ENCODE data around the gene GNPAT.

GNPAT gene

GRCh38 chr1:231240531-231240882, 505 bp upstream of the GNPAT start:
- no peak for FAIRE-seq
- no peak for DNase-seq (ENCODE audit: extremely low spot score, insufficient read length, low read depth)

DNA sequence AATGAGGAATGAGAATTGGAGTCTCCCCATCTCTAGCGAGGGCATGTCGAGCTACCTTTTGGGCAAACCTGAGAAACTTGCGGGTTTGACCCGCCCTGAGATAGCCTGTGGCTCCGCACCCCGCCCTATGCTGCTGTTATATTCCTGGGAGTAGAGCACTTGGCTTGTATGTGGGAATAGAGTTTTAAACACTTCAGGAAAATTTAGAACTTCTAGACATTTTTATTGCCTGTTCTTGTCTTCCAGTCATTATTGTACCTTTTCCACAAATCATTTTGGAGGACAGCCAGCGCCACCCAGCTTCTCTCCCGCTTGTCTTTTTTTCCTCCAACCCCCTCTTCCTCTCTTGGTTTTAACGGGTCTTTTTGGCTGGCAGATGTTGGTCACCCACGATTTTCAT, 738 bp downstream of the GNPAT start:
- no peak for DNase-seq (ENCODE audit: extremely low spot score, insufficient read length, low read depth)
- FAIRE-seq, result no peak

- no peak for FAIRE-seq
- DNase-seq (ENCODE audit: extremely low spot score, insufficient read length, low read depth), result no peak
Observed at GRCh38 chr1:231242516-231243198, 1.6 kb downstream of the GNPAT start.

GRCh38 chr1:231248778-231249177, 7.8 kb downstream of the GNPAT start:
- no peak for DNase-seq (ENCODE audit: extremely low spot score, insufficient read length, low read depth)
- no peak for FAIRE-seq

- DNase-seq (ENCODE audit: extremely low spot score, insufficient read length, low read depth) (no peak), FAIRE-seq (no peak)
Observed at GRCh38 chr1:231252336-231252735, 11.3 kb downstream of the GNPAT start.

- FAIRE-seq, result no peak
- no peak for DNase-seq (ENCODE audit: extremely low spot score, insufficient read length, low read depth)
Observed at GRCh38 chr1:231260351-231260750, 19.3 kb downstream of the GNPAT start.

- no peak for FAIRE-seq
- no peak for DNase-seq (ENCODE audit: extremely low spot score, insufficient read length, low read depth)
Observed at GRCh38 chr1:231264642-231265041, 23.6 kb downstream of the GNPAT start.

DNA sequence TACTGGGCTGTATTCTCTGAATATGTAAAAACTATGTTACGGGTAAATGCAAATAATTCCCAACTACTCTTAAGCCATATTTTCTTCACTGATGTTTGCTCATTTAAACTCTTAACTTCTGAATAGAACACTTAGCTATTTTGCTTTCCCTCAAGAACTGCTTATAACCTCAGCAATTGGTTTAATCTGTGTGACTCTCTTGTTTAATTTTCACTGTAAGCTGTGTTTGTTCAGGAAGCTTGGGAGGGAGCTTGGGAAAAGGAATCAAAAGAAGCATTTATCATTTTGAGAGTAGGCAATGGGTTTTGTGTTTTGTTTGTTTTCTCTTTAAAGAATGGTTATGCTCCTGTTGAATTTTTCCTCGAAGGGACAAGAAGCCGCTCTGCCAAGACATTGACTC, 24.4 kb downstream of the GNPAT start:
- FAIRE-seq (no peak), DNase-seq (ENCODE audit: extremely low spot score, insufficient read length, low read depth) (no peak)

DNA sequence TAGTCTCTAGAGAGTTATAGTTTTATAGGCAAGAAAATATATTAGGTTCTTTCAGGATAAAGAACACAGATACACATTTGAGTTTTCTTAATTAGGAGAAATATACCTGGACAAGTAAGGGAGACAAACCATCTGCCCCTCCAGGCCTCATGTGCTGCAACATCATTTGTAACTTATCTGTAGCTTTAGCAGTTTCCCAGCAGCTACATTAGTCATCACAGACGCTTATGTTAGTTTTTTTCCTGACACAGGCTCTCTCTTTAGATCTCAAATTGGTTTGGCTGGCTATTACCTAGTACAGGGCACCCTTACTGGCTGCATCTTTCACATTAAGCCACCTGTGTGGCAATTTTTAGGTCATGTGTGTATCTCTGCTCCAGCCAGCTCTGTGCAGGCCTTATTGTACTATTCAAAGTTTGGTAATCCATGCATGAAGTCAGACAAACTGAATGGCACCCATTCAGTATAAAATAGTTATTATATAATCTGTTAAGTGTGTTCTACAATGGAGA, 25.9 kb downstream of the GNPAT start:
- no peak for FAIRE-seq
- no peak for DNase-seq (ENCODE audit: extremely low spot score, insufficient read length, low read depth)

DNA sequence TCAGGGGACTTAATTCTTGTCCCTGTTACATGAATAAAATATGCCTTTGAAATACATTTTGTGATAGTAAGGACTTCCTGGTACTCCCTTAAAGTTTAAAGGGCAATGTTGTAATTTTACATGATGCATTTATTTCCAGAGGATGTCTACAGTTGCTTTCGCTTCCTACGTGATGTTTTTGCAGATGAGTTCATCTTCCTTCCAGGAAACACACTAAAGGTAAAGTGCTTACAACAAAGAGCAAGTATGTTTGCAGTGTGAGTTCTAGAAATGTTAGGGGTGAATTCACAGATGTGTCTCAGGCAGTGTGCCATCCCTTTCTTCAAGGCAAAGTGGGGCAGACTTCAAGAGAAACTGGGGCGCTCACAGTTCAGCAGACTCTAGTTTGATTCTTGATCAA, 31.2 kb downstream of the GNPAT start:
- no peak for FAIRE-seq
- no peak for DNase-seq (ENCODE audit: extremely low spot score, insufficient read length, low read depth)

- no peak for DNase-seq (ENCODE audit: extremely low spot score, insufficient read length, low read depth)
- FAIRE-seq, result no peak
Observed at GRCh38 chr1:231272880-231273279, 31.9 kb downstream of the GNPAT start.

GRCh38 chr1:231274119-231274825, 33.3 kb downstream of the GNPAT start:
- no peak for DNase-seq (ENCODE audit: extremely low spot score, insufficient read length, low read depth)
- FAIRE-seq, result no peak

GRCh38 chr1:231278100-231278790, 37.2 kb downstream of the GNPAT start:
- no peak for FAIRE-seq
- no peak for DNase-seq (ENCODE audit: extremely low spot score, insufficient read length, low read depth)

DNA sequence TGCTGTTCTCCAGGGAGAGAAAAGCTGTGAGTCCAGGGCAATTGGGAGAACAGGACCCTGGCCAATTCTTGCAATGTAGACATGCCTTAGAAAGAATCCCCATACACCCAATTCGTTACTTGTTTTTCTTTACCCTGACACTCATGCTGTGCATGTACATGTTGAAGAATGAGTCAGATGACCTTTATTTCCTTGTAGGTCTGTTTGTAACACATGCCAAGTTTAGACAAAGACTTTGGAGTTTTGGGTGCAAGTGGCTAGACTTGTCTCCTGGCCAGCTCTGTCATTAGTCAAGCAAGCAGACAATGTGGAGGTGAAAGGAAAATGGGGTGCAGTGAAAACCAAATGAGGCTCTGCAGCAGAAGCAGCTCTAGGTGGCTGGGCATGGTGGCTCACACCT, 38.1 kb downstream of the GNPAT start:
- no peak for FAIRE-seq
- no peak for DNase-seq (ENCODE audit: extremely low spot score, insufficient read length, low read depth)

DNA sequence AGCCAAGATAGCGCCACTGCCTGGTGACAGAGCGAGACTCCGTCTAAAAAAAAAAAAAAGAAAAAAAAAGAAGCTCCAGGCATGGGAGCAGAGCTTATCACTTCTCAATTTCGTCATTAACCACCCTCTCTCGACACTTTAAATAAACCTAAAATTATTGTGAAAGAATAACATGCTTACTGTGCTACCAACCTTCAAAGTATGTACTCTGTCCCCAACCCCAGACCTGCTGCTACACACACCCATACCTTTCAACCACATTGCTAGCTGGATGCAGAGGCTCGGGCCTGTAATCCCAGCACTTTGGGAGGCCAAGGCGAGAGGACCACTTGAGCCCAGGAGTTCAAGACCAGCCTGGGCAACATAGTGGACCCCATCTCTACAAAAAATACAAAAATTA, 38.7 kb downstream of the GNPAT start:
- DNase-seq (ENCODE audit: extremely low spot score, insufficient read length, low read depth) (no peak), FAIRE-seq (no peak)

- DNase-seq (ENCODE audit: extremely low spot score, insufficient read length, low read depth) (no peak), FAIRE-seq (no peak)
Observed at GRCh38 chr1:231284441-231284840, 43.4 kb downstream of the GNPAT start.

- FAIRE-seq (no peak), DNase-seq (ENCODE audit: extremely low spot score, insufficient read length, low read depth) (no peak)
Observed at GRCh38 chr1:231286603-231287002, 45.6 kb downstream of the GNPAT start.

DNA sequence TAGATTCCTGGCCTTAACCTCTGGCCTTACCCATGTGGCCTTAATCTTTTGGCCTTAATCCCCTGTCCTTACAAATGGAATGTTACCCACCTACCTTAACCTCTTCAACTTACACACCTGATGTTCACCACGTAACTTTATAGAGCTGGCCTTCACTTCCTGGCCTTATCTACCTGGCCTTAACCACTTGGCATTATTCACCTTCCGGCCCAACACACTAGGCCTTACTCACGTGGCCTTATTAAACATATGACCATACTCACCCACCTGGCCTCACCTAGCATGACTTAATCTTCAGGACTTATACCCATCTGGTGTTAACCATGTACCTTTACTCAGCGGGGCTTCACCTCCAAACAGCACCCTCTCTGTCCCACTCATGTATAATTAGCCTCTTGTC, 54.9 kb downstream of the GNPAT start:
- DNase-seq (ENCODE audit: extremely low spot score, insufficient read length, low read depth) (no peak), FAIRE-seq (no peak)

- no peak for FAIRE-seq
- no peak for DNase-seq (ENCODE audit: extremely low spot score, insufficient read length, low read depth)
Observed at GRCh38 chr1:231301990-231302389, 61.0 kb downstream of the GNPAT start.

DNA sequence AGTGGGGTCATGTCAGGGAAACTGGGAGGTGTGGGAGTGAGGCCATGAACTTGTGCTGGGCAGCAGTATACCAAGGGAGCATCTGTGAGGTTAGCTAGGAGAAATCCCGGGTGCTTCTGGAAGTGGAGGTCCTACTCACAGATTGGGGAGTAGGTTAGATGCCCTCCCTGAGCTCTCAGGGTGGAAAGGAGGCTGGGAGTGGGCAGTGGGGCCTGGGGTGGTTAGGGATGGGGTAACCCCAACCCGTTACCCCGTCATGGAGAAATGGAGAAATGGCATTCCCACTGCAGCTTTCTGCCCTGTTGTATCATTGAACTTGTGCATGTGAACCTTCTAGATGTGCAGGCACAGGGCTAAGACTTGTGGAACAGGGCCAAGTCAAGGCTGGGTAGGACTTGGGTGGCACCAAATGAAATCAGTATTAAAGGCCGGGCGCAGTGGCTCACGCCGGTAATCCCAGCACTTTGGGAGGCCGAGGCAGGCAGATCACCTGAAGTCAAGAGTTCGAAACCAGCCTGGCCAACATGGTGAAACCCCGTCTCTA, 69.5 kb downstream of the GNPAT start:
- DNase-seq (ENCODE audit: extremely low spot score, insufficient read length, low read depth) (no peak), FAIRE-seq (no peak)
